ENCODE data around the gene KRTCAP2. TPM values are rescaled to one million over a fixed set of nuclear protein-coding genes. Genes with fewer than 3 reads are reported as not detected.

Gene KRTCAP2
- total and polyA plus RNA-seq, 4 donors, result 49.8 to 224 (median 99.8) TPM

DNA sequence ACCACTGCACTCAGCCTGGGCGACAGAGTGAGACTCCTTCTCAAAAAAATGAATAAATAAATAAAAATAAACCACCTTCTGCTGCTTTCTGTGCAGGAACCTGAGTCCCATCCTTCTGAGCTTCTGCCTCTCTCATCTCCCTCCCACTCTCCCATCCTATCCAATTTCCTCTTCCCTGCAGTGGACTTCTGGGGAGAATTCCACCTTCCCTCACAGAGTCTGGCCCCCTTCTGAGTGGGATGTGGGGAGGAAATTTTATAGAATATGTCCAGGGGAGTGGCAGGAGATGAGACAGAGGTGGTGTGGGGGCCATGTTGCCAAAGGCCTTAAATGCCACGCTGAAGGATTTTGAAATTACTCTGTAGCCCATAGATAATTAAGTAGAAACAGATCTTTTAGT is 50.8 kb downstream of the KRTCAP2 start (continued):
- TF ChIP-seq, protein P1, sequence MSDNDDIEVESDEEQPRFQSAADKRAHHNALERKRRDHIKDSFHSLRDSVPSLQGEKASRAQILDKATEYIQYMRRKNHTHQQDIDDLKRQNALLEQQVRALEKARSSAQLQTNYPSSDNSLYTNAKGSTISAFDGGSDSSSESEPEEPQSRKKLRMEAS (IDR thresholded peaks at IDR 0.05), result no peak
- no peak for TF ChIP-seq RAD21 (IDR thresholded peaks at IDR 0.05)
- no peak for TF ChIP-seq EGR1 (IDR thresholded peaks at IDR 0.05; ENCODE audit: low read depth in 2 of 2)
- TF ChIP-seq HNF4A (conservative IDR thresholded peaks at IDR 0.05), result no peak
- no peak for TF ChIP-seq CTCF (IDR thresholded peaks at IDR 0.05; ENCODE audit: low read depth, low read length, missing input control)
- TF ChIP-seq TAF1 (conservative IDR thresholded peaks at IDR 0.05), result no peak
- no peak for TF ChIP-seq ATF3 (IDR thresholded peaks at IDR 0.05)
- TF ChIP-seq RXRA (IDR thresholded peaks at IDR 0.05), result no peak

DNA sequence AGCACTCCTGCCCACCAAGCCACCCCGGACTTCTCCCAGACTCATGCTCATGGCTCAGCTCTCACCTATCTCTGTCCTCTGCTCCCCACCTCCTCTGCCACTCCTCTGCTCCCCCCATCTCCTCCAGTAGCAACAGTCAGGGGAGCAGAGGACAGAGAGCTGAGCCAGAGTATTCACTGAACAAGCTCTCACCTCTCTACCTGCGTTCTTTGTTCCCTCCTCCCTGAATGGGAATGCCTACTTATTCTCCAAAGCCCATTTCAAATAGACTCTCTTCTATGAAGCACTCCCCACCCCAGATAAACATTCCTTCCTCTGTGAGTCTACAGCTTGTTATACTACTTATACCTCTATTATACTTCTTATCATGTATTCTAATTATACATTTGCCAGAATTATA is 51.9 kb downstream of the KRTCAP2 start:
- no peak overlapping the region for H3K4me3 ChIP-seq (ENCODE audit: low read depth in 1 of 3, low read length in 3 of 3)
- 87% methylated on average over 2 of the region's 2 CpGs for WGBS
- H3K27me3 ChIP-seq (ENCODE audit: control insufficient read depth in 4 of 4, insufficient read depth in 4 of 4, low read length in 3 of 4), result no peaks in the 10 kb centered on the region
- H3K9me3 ChIP-seq (ENCODE audit: control insufficient read depth in 4 of 4, low read length in 3 of 4), result no peaks in the 10 kb centered on the region
- no peak overlapping the region for H3K27ac ChIP-seq (ENCODE audit: low read depth in 1 of 2, low read length in 2 of 2)
- TF ChIP-seq YY1 (IDR thresholded peaks at IDR 0.05), result no peak
- no peak for TF ChIP-seq EGR1 (IDR thresholded peaks at IDR 0.05; ENCODE audit: low read depth in 2 of 2)
- no peak for TF ChIP-seq RXRA (IDR thresholded peaks at IDR 0.05)
- no peak for TF ChIP-seq NR2F2 (IDR thresholded peaks at IDR 0.05)
- no peak for TF ChIP-seq REST (IDR thresholded peaks at IDR 0.05)
- TF ChIP-seq, protein P2, sequence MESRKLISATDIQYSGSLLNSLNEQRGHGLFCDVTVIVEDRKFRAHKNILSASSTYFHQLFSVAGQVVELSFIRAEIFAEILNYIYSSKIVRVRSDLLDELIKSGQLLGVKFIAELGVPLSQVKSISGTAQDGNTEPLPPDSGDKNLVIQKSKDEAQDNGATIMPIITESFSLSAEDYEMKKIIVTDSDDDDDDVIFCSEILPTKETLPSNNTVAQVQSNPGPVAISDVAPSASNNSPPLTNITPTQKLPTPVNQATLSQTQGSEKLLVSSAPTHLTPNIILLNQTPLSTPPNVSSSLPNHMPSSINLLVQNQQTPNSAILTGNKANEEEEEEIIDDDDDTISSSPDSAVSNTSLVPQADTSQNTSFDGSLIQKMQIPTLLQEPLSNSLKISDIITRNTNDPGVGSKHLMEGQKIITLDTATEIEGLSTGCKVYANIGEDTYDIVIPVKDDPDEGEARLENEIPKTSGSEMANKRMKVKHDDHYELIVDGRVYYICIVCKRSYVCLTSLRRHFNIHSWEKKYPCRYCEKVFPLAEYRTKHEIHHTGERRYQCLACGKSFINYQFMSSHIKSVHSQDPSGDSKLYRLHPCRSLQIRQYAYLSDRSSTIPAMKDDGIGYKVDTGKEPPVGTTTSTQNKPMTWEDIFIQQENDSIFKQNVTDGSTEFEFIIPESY (IDR thresholded peaks at IDR 0.05), result no peak
- TF ChIP-seq TAF1 (conservative IDR thresholded peaks at IDR 0.05), result no peak
- TF ChIP-seq CTCF (IDR thresholded peaks at IDR 0.05; ENCODE audit: low read depth, low read length, missing input control), result no peak
- no peak for TF ChIP-seq JUND (IDR thresholded peaks at IDR 0.05)
- H3K9ac ChIP-seq (ENCODE audit: low read depth in 1 of 2, low read length in 2 of 2), result no peak overlapping the region
- H3K4me1 ChIP-seq (ENCODE audit: control insufficient read depth in 4 of 4, insufficient read depth in 4 of 4, low read length in 3 of 4), result peaks cover 3 to 20% (median 9%) of the 10 kb centered on the region in 4 donors
- no peak for DNase-seq (ENCODE audit: low spot score)
- no peaks in the 10 kb centered on the region for H3K36me3 ChIP-seq (ENCODE audit: control insufficient read depth in 4 of 4, insufficient read depth in 3 of 4, low read depth in 1 of 4, low read length in 3 of 4)
